Endothelial cell of umbilical vein (primary cell): ENCODE results near the gene CTNND2. TPM values are rescaled to one million over a fixed set of nuclear protein-coding genes. Genes with fewer than 3 reads are reported as not detected.

Experiments used
- BruUV-seq: library from RNA; stranded (reverse); fragments of 400-500 nt; replicated peaks from 2 replicates; lab custom pipeline; 2021; lab: Mats Ljungman, UMichigan
- CTCF ChIA-PET: fragments of 300-600, 350-600 bp; sonication (Branson Sonifier 250); formaldehyde crosslinking; loops from one replicate; lab custom pipeline; 2021; ENCODE audit warnings: antibody characterized with exemption, inconsistent platforms; lab: Charles Lee
- POLR2A ChIA-PET: fragments of 300-600, 350-600 bp; sonication (Branson Sonifier 250); formaldehyde crosslinking; loops from one replicate; lab custom pipeline; 2021; ENCODE audit warnings: antibody characterized with exemption, inconsistent platforms; lab: Charles Lee
- DNase-seq: peaks from one replicate; pipeline ENCODE4 v3.0.0-alpha.2; 2011; ENCODE audit warnings: low read depth, low spot score
- FAIRE-seq: peaks from 2 replicates; lab custom pipeline; 2011; peaks lifted over from hg19 to GRCh38; lab: Jason Lieb, UNC
- H2AFZ ChIP-seq: 2 replicates; pipeline ENCODE4 v1.6.0; 2012; ENCODE audit warnings: low read depth, low read length, control low read depth, inconsistent platforms
- H3K27ac ChIP-seq: 2 replicates; pipeline ENCODE4 v1.5.1; 2011; ENCODE audit warnings: low read depth, mild to moderate bottlenecking, control low read depth, low read length, moderate library complexity; ENCODE audit not compliant: insufficient read depth
- H3K27me3 ChIP-seq, 2 experiments: 2 replicates each; pipeline versions ENCODE4 v1.6.0 to v1.6.1; 2011; ENCODE audit warnings: low read length in 2 of 2, mixed read lengths in 1 of 2; ENCODE audit not compliant: control insufficient read depth in 2 of 2, insufficient read depth in 2 of 2
- H3K36me3 ChIP-seq, 2 experiments: 2 replicates in 1 of 2; 3 replicates in 1 of 2; pipeline ENCODE4 v1.5.1; 2011; ENCODE audit warnings: low read length in 2 of 2, mild to moderate bottlenecking in 1 of 2, moderate library complexity in 1 of 2; ENCODE audit not compliant: control insufficient read depth in 2 of 2, insufficient read depth in 2 of 2; ENCODE audit errors: extremely low read depth in 1 of 2
- H3K4me1 ChIP-seq: 3 replicates; pipeline ENCODE4 v1.5.1; 2011; ENCODE audit warnings: mild to moderate bottlenecking, low read length; ENCODE audit not compliant: control insufficient read depth, insufficient read depth; ENCODE audit errors: extremely low read depth
- H3K4me2 ChIP-seq: 2 replicates; pipeline ENCODE4 v1.6.1; 2011; ENCODE audit warnings: low read length, control low read depth, mixed read lengths; ENCODE audit not compliant: insufficient read depth
- H3K4me3 ChIP-seq, 3 experiments: fragments of 200-600 bp in 1 of 3; sonication (generic), shearing (Covaris generic) in 1 of 3; replicated peaks in 1 of 3; 2 replicates each; pipeline ENCODE4 v1.5.1; 2011 to 2016; ENCODE audit warnings: control low read depth in 3 of 3, low read length in 3 of 3, mild to moderate bottlenecking in 2 of 3, inconsistent platforms in 1 of 3, low read depth in 1 of 3, moderate library complexity in 1 of 3; ENCODE audit not compliant: insufficient read depth in 1 of 3
- H3K79me2 ChIP-seq: 2 replicates; pipeline ENCODE4 v1.6.0; 2012; ENCODE audit warnings: low read length, inconsistent platforms; ENCODE audit not compliant: control insufficient read depth, insufficient read depth
- H3K9ac ChIP-seq: replicated peaks from 2 replicates; pipeline ENCODE3; 2011; ENCODE audit warnings: low read length, control low read depth; ENCODE audit not compliant: insufficient read depth; ENCODE audit errors: extremely low read depth
- H3K9me1 ChIP-seq: replicated peaks from 3 replicates; pipeline ENCODE4 v1.6.0; 2011; ENCODE audit warnings: mild to moderate bottlenecking, low read length; ENCODE audit not compliant: control insufficient read depth, insufficient read depth; ENCODE audit errors: extremely low read depth
- H3K9me3 ChIP-seq: replicated peaks from 2 replicates; pipeline ENCODE4 v1.5.1; 2012; ENCODE audit warnings: low read length, inconsistent platforms; ENCODE audit not compliant: control insufficient read depth, insufficient read depth
- H4K20me1 ChIP-seq: replicated peaks from 2 replicates; pipeline ENCODE3; 2011; ENCODE audit warnings: mild to moderate bottlenecking, low read length; ENCODE audit not compliant: control insufficient read depth, insufficient read depth; ENCODE audit errors: extremely low read depth
- CTCF ChIP-seq, 2 donors: IDR thresholded peaks; 1 replicate in 1 of 2; 2 replicates in 1 of 2; pipeline ENCODE4 v1.5.1; 2011; ENCODE audit warnings: low read length in 2 of 2, mild to moderate bottlenecking in 2 of 2, moderate library complexity in 2 of 2, control low read depth in 1 of 2, inconsistent platforms in 1 of 2, low read depth in 1 of 2; ENCODE audit not compliant: insufficient read depth in 1 of 2; ENCODE audit errors: extremely low read depth in 1 of 2
- EZH2 ChIP-seq: IDR thresholded peaks from 2 replicates; pipeline ENCODE4 v1.6.1; 2012; ENCODE audit warnings: borderline replicate concordance, low read depth, mild to moderate bottlenecking, moderate library complexity, low read length, inconsistent platforms; ENCODE audit not compliant: severe bottlenecking
- FOS ChIP-seq: IDR thresholded peaks from 2 replicates; pipeline ENCODE4 v1.6.1; 2011; ENCODE audit warnings: mild to moderate bottlenecking, low read length, moderate library complexity, borderline replicate concordance; ENCODE audit not compliant: insufficient read depth
- GATA2 ChIP-seq: IDR thresholded peaks from 2 replicates; pipeline ENCODE4 v1.7.0; 2011; ENCODE audit warnings: low read depth, mild to moderate bottlenecking, moderate library complexity, mixed read lengths, low read length; ENCODE audit not compliant: insufficient read length, insufficient read depth
- JUN ChIP-seq: IDR thresholded peaks from 2 replicates; pipeline ENCODE4 v1.6.1; 2011; ENCODE audit warnings: borderline replicate concordance, low read depth; ENCODE audit not compliant: insufficient read length, insufficient read depth
- MAX ChIP-seq: IDR thresholded peaks from 2 replicates; pipeline ENCODE4 v1.6.1; 2011; ENCODE audit not compliant: insufficient read depth, insufficient read length
- MYC ChIP-seq: IDR thresholded peaks from one replicate; pipeline ENCODE4 v1.6.1; 2011; ENCODE audit warnings: mild to moderate bottlenecking, low read depth, low read length
- POLR2A ChIP-seq: IDR thresholded peaks from 2 replicates; pipeline ENCODE4 v1.6.1; 2012; ENCODE audit warnings: low read depth, mild to moderate bottlenecking, control low read depth, low read length
- POLR2AphosphoS5 ChIP-seq: IDR thresholded peaks from 2 replicates; pipeline ENCODE4 v1.6.1; 2012; ENCODE audit warnings: low read depth, mild to moderate bottlenecking, control low read depth, low read length, moderate library complexity; ENCODE audit not compliant: insufficient read depth
- dilution Hi-C: fragments of 300-500 bp; cut with MboI; formaldehyde crosslinking; loops from one replicate; pipeline ENCODE4 v1.15.0; 2019; ENCODE audit warnings: low sequenced_read_pairs; ENCODE audit not compliant: extremely low pct_ligation_motif_present
- intact Hi-C: fragments of 100-400 bp; cut with micrococcal nuclease; formaldehyde crosslinking; loops from one replicate; pipeline ENCODE4 v1.10.0; 2022
- polyA plus RNA-seq, 4 experiments: library from polyadenylated mRNA; depleted of rRNA in 3 of 4; stranded (reverse) in 3 of 4; unstranded in 1 of 4; fragments of >200 nt; gene quantifications; 2 replicates each; pipeline versions ENCODE4 v1.2.1 to v1.2.3, GENCODE V29; 2011 to 2012; ENCODE audit warnings: missing spikeins in 1 of 4
- total RNA-seq: library from RNA; stranded (reverse); gene quantifications from 2 replicates; pipeline ENCODE4 v1.2.3, GENCODE V29; 2021

CTNND2 gene
- total and polyA plus RNA-seq, 2 donors (not counting 3 experiments of a cell fraction or from before 2014, with no cell fraction given): not detected

GRCh38 chr5:11394933-11395332 is 509.3 kb downstream of the CTNND2 start:
- Histone ChIP-seq H3K4me2 (no peak overlapping the region), H2AFZ (no peak overlapping the region), H3K9me3 (peaks cover 2% of the 10 kb centered on the region), H3K27ac (no peak overlapping the region), H3K9me1 (no peaks in the 10 kb centered on the region), H3K36me3 (no peaks in the 10 kb centered on the region), H3K4me3 (no peak overlapping the region), H3K27me3 (no peaks in the 10 kb centered on the region), H4K20me1 (no peaks in the 10 kb centered on the region), H3K4me1 (no peaks in the 10 kb centered on the region), H3K79me2 (no peaks in the 10 kb centered on the region), H3K9ac (no peak overlapping the region)
- no TSS peak for BruUV-seq
- POLR2A ChIA-PET: no interaction called here
- DNase-seq (no peak), FAIRE-seq (no peak)
- TF ChIP-seq JUN: no peak
- TF ChIP-seq CTCF (IDR thresholded peaks at IDR 0.05; ENCODE audit: extremely low read depth in 1 of 2, insufficient read depth in 1 of 2, low read depth in 1 of 2, low read length in 2 of 2): no peak
- no peak for TF ChIP-seq POLR2A
- TF ChIP-seq POLR2AphosphoS5: no peak
- intact Hi-C loops: no loop called here
- CTCF ChIA-PET: no interaction called here
- dilution Hi-C loops: no loop called here

- Histone ChIP-seq H2AFZ (no peak overlapping the region), H3K27ac (no peak overlapping the region), H3K27me3 (peaks cover under 1 to 4% of the 10 kb centered on the region in 2 experiments), H3K79me2 (no peaks in the 10 kb centered on the region), H3K9me1 (no peaks in the 10 kb centered on the region), H3K4me2 (no peak overlapping the region), H3K4me1 (no peaks in the 10 kb centered on the region), H4K20me1 (no peaks in the 10 kb centered on the region), H3K9ac (no peak overlapping the region), H3K4me3 (no peak overlapping the region), H3K9me3 (no peaks in the 10 kb centered on the region), H3K36me3 (no peaks in the 10 kb centered on the region)
- POLR2A ChIA-PET: no interaction called here
- BruUV-seq: no TSS peak
- dilution Hi-C loops (no loop called here), intact Hi-C loops (no loop called here)
- CTCF ChIA-PET: no interaction called here
- no peak for DNase-seq
- FAIRE-seq: no peak
- TF ChIP-seq POLR2AphosphoS5 (no peak), POLR2A (no peak), GATA2 (no peak), CTCF (IDR thresholded peaks at IDR 0.05; ENCODE audit: extremely low read depth in 1 of 2, insufficient read depth in 1 of 2, low read depth in 1 of 2, low read length in 2 of 2) (no peak), MYC (no peak), EZH2 (no peak), MAX (no peak), JUN (no peak), FOS (no peak)
Observed at GRCh38 chr5:11390291-11390767, 513.9 kb downstream of the CTNND2 start.
